Suprapubic skin (tissue), 4 donors: Measurements from ENCODE around the gene INPP5A.

ENCODE experiments used
- CTCF ChIP-seq, 2 donors: fragments of 200-600 bp in 1 of 2; fragments of 450-650 bp in 1 of 2; sonication (generic) in 1 of 2; IDR thresholded peaks; one replicate each; pipeline ENCODE4 v1.5.1; 2016 to 2019; ENCODE audit warnings: antibody characterized with exemption in 2 of 2, mild to moderate bottlenecking in 1 of 2, moderate library complexity in 1 of 2
- EP300 ChIP-seq: sonication (generic); formaldehyde crosslinking; IDR thresholded peaks from one replicate; pipeline ENCODE4 v1.6.1; 2017; ENCODE audit warnings: antibody characterized with exemption
- POLR2A ChIP-seq, 2 donors: fragments of 450-650 bp; IDR thresholded peaks; one replicate each; pipeline ENCODE4 v1.6.1; 2017; ENCODE audit warnings: antibody characterized with exemption in 2 of 2, mild to moderate bottlenecking in 2 of 2, moderate library complexity in 2 of 2
- POLR2AphosphoS5 ChIP-seq, 3 donors: sonication (generic); formaldehyde crosslinking; IDR thresholded peaks; one replicate each; pipeline ENCODE4 v1.6.1; 2017; ENCODE audit warnings: antibody characterized with exemption in 3 of 3

- TF ChIP-seq POLR2A (IDR thresholded peaks at IDR 0.05) (no peak), CTCF (IDR thresholded peaks at IDR 0.05) (no peak), EP300 (no peak), POLR2AphosphoS5 (IDR thresholded peaks at IDR 0.05) (no peak)
Measured at GRCh38 chr10:132802694-132803320, 265.2 kb downstream of the INPP5A start.
